Stimulated activated CD8-positive, alpha-beta memory T cell treated with anti-CD3 and anti-CD28 coated beads, Interleukin-2, amount 100 ng/mL, for 1 hour (primary cell): ENCODE data around the gene PATE3.

Experiments
- DNase-seq, 2 donors: peaks; one replicate each; pipeline ENCODE4 v3.0.0-alpha.2; 2020; ENCODE audit warnings: low read depth in 2 of 2

Gene PATE3, protein sequence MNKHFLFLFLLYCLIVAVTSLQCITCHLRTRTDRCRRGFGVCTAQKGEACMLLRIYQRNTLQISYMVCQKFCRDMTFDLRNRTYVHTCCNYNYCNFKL

GRCh38 chr11:125787827-125788226 lies at the start of gene PATE3:
PATE3 (plus strand) TSS chr11:125788127; CDS start chr11:125788152, 25 bp downstream.
- no peak for DNase-seq

GRCh38 chr11:125740617-125741016 lies 47.3 kb upstream of the PATE3 start:
- DNase-seq = no peak

DNA sequence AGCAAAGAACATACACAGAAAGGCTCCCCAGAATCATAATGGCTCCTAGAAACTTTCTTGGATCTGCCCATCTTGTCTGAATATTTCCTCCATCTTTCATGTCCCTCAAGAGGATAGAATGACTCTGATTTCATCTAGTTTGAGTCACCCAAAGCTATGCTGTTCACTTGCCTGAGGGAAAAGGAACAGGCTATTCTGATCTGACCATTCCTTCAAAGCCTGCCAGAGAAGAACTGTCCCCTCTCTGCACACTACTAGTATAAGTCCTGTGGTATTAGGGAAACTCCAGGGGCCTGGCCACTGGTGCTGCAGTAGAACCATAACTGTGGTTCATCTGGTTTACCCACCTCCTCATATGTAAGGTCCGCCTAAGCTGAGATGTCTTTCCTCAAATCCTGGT lies 44.2 kb upstream of the PATE3 start:
- no peak for DNase-seq

GRCh38 chr11:125745979-125746378 lies 41.9 kb upstream of the PATE3 start, which contains the start of gene PATE1:
PATE1 (plus strand) TSS chr11:125746279; CDS start chr11:125746305, 26 bp downstream.
- no peak for DNase-seq

- no peak for DNase-seq
These were observed 37.3 kb upstream of the PATE3 start for GRCh38 chr11:125750629-125751028.

DNA sequence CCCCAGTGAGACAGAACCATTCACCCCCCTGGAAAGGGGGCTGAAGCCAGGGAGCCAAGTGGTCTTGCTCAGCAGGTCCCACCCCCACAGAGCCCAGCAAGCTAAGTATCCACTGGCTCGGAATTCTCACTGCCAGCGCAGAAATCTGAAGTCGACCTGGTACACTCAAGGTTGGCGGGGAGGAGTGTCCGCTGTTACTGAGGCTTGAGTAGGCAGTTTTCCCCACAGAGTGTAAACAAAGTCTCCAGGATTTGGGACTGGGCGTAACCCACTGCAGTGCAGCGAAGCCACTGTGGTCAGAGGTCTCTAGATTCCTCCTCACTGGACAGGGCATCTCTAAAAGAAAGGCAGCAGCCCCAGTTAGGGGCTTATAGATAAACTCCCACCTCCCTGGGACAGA lies 31.9 kb upstream of the PATE3 start:
- no peak for DNase-seq

DNA sequence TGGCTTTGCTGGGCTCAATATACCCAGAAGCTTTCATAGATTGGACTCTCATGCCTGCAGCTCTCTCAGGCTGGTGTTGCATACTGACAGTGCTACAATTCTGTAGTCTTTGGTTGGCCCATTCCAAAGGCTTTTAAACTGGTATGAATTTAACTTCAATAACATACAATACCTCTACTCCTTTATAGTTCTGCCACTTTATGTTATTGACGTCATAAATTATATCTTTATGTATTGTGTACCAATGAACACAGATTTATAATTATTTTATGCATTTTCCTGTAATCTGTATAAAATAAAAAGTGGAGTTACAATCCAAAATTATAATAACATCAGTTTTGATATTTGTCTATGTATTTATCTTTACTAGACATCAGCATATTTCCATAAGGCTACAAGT lies 25.5 kb upstream of the PATE3 start:
- DNase-seq = no peak

DNA sequence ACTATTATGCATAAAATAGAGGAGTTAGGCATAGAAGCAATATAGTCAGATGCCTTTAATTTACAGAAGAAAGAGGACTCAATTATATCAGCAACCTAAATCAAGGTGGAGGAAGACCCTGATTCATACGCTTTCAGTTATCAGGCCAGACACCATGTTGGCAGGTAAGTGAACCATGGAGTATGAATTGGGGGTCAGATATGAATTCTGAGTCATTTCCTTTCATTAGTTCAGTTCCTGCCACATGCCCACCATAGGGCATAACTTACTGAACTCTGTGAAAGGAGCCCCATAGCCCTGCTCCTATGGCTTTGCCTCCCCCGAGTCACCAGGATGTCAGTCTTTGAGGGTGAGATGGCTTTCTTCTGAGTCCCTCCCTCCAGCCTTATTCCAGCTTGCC lies 24.4 kb upstream of the PATE3 start:
- DNase-seq = no peak

- DNase-seq = no peak
These were observed 21.7 kb upstream of the PATE3 start for GRCh38 chr11:125766251-125766650.

DNA sequence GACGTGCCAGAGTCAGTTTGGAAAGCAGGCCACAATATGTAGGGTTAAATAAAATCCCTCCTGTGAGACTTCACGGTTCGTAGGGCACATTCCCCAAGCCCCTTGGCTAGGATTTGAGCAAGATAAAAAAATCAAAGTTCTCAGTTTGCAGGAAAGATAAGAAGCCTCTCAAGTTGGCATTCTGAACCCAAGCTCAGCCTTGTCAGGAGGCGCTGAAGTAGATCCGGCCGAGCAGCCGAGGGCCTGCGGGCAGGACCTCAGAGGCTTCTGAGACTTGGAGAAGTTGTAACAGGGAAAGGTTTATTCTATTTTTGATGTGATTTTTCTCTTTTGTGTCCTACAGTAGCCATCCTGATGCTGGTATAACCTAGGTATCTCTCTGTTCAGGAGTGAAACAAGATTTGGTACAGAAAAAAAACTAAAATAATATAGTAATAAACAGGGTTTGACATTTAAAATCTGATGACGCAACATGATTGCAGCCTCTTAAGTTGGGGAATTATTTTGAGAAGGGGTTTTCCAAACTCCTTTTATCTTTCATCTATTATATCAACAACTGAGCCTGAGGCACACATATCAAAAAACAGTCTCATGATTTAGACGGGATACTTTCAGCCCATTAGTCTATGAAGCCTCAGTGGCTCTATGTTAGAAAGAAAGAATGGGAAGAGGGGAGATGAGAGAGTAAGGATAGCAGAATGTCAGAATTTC lies 19.4 kb upstream of the PATE3 start:
- no peak for DNase-seq

GRCh38 chr11:125770583-125770982 lies 17.3 kb upstream of the PATE3 start:
- DNase-seq = no peak

- DNase-seq = no peak
These were observed 15.0 kb upstream of the PATE3 start for GRCh38 chr11:125772834-125773505.

DNA sequence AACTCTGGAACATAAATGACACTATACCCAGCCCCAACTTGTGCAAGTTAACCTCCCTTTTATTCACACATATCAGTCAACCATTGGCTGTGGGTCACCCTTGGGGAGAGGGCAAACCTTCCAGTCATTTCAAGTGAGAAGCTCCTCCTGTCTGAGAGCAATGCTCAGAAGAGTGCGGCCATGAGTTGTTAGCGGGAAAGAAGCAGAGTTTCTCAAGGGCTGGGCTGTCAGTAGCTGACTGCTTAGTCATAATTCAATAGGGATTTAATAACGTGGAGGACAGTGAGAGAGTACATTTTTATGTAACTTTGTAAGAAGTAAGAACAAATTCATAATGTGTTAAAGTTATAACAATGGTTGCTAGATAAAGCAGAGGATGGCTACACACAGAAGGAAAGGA lies 14.4 kb upstream of the PATE3 start:
- DNase-seq = no peak

- DNase-seq = no peak
These were observed 10.6 kb upstream of the PATE3 start for GRCh38 chr11:125777309-125777708.

GRCh38 chr11:125778728-125779127 lies 9.2 kb upstream of the PATE3 start, which contains the start of gene PATE2:
PATE2 (minus strand) TSS chr11:125778828; CDS start chr11:125778773, 55 bp downstream.
- DNase-seq = no peak

DNA sequence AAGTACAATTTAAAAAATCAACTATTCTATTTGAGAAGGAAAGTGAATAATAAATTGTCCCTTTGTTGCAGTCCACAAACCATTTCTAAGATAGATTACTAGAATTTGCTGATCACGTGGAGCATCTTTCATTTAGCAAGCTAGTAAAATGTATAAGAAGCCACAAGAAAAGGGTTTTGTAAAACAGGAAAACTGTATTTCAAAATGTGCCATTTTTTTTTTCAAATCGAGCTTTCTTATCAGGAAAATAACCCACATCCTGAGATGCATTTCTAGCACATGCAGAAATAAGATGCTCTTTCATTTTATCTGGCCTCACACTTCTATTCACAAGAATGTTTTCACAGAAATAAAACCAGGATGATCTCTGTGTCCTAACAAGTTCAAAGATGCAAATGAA lies 3.2 kb upstream of the PATE3 start:
- DNase-seq = no peak

GRCh38 chr11:125790825-125791224 lies 2.9 kb downstream of the PATE3 start:
- DNase-seq = no peak

DNA sequence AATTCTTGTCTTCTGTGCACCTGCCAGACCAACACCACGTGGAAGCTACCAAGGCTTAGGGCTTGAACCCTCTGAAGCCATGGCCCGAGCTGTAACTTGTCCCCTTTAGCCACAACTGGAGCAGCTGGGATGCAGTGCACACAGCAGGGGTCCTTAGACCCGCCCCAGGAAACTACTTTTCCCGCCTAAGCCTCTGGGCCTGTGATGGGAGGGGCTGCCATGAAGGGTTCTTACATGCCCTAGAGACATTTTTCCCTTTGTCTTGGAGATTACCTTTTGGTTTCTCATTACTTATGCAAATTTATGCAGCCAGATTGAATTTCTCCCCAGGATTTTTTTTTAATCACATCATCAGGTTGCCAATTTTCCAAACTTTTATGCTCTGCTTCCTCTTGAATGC lies 9.7 kb downstream of the PATE3 start:
- no peak for DNase-seq

- no peak for DNase-seq
These were observed 11.9 kb downstream of the PATE3 start for GRCh38 chr11:125799808-125800207.

DNA sequence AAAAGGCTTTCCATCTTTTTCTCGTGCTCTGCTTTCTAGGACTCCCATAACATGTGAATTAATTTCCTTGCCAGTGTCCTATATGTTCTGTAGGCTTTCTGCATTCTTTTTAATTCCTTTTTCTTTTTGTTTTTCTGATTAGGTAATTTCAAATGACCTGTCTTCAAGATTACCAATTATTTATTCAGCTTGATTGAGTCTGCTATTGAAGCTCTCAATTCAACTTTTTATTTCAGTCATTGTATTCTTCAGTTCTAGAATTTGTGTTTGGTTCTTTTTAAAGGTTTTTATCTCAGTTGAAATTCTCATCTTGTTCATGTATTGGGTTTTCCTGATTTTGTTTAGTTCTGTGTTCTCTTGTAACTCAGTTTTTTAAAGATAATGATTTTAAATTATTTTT lies 14.5 kb downstream of the PATE3 start:
- no peak for DNase-seq

DNA sequence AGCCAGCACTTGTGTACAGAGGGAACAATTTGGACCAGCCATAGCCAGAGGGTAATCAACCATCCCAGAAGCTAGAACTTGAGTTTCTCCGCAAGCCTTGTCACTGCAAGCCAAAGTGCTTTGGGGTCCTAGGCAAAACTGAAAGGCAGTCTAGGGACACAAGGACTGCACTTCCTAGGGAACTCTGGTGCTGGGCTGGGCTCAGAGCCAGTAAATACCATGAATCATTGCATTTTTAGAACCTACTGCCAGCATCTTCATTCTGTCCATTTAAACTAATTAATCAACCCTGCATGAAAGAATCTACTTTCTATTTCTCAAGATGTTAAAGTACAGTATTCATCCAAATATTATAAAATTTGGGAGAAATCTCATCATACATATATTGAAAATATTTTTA lies 20.0 kb downstream of the PATE3 start:
- DNase-seq = no peak

- no peak for DNase-seq
These were observed 45.1 kb downstream of the PATE3 start, which contains the start of gene PATE4 for GRCh38 chr11:125833016-125833415. PATE4 (plus strand) TSS chr11:125833316; CDS start chr11:125833360, 44 bp downstream.

DNA sequence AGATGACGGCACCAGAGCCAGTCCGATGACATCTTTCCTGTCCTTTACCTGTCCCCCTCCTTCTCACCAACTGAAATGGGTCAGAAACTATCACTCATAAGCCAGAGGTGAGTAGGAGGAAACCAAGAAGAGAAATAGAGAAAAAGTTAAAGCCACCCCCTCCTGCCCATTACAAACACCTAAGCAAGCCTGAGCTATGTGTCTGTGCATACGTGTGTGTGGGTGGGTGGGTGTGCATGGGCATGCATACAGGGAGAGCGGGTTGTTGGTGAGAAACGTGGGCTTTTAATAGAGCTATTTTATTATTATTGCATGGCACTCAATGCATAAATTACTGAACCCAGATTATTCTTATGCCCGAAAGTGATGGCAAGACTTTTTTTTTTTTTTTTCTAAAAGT lies 47.8 kb downstream of the PATE3 start:
- DNase-seq = no peak
